Neural cell (in vitro differentiated cells): ENCODE results near the gene SBNO2.

Experiments used
- CTCF ChIP-seq: fragments of 450-650 bp; IDR thresholded peaks from 2 replicates; pipeline ENCODE4 v1.5.1; 2014; ENCODE audit warnings: antibody characterized with exemption, mild to moderate bottlenecking, moderate library complexity; ENCODE audit not compliant: poor library complexity, severe bottlenecking
- EP300 ChIP-seq: fragments of 450-650 bp; conservative IDR thresholded peaks from 2 replicates; pipeline ENCODE4 v1.6.1; 2014; ENCODE audit warnings: antibody characterized with exemption, mild to moderate bottlenecking, moderate library complexity; ENCODE audit not compliant: poor library complexity, severe bottlenecking
- EZH2 ChIP-seq: fragments of 200-600, 300-800 bp; shearing (Covaris generic), sonication (generic); IDR thresholded peaks from 2 replicates; pipeline ENCODE4 v1.6.1; 2014; ENCODE audit warnings: antibody characterized with exemption, low read length, borderline replicate concordance, mild to moderate bottlenecking; ENCODE audit not compliant: insufficient read depth, poor library complexity, severe bottlenecking
- MXI1 ChIP-seq: fragments of 450-650 bp; conservative IDR thresholded peaks from 2 replicates; pipeline ENCODE4 v1.6.1; 2014; ENCODE audit warnings: antibody characterized with exemption, mild to moderate bottlenecking; ENCODE audit not compliant: poor library complexity, severe bottlenecking
- POLR2AphosphoS5 ChIP-seq: IDR thresholded peaks from 2 replicates; pipeline ENCODE4 v1.6.1; 2012
- RAD21 ChIP-seq: fragments of 450-650 bp; conservative IDR thresholded peaks from 2 replicates; pipeline ENCODE4 v1.6.1; 2014; ENCODE audit warnings: antibody characterized with exemption, mild to moderate bottlenecking, moderate library complexity
- SMC3 ChIP-seq: fragments of 450-650 bp; conservative IDR thresholded peaks from 2 replicates; pipeline ENCODE4 v1.6.1; 2014; ENCODE audit warnings: antibody characterized with exemption, mild to moderate bottlenecking, moderate library complexity; ENCODE audit not compliant: poor library complexity
- TAF1 ChIP-seq: IDR thresholded peaks from 2 replicates; pipeline ENCODE4 v1.6.1; 2012; ENCODE audit warnings: low read depth
- TF ChIP-seq, protein P1 (sequence below): IDR thresholded peaks from 2 replicates; pipeline ENCODE4 v1.6.1; 2012; ENCODE audit warnings: borderline replicate concordance

DNA sequence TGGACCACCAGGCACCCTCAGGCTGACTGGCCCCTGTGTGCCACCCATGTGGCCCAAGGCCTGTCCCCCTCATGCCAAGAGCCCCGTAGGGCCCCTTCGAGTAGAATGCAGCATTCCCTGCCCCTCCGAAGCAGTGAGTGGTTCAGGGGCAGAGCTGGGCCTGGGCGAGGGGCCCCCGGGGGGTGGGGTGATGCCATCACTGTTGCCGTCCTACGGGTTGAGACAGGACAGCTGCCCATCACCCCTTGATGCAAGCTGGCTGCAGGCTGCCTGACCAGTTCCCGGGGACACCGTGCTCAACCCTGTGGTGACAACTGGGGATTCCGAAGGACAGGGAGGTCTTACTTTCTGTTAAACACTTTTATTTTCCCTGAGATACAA lies 4.7 kb downstream of the SBNO2 start:
- no peak for TF ChIP-seq CTCF
- no peak for TF ChIP-seq TAF1
- TF ChIP-seq RAD21: no peak
- no peak for TF ChIP-seq POLR2AphosphoS5
- TF ChIP-seq SMC3: no peak
- no peak for TF ChIP-seq EP300
- no peak for TF ChIP-seq MXI1
- no peak for TF ChIP-seq EZH2
- TF ChIP-seq, protein P1, sequence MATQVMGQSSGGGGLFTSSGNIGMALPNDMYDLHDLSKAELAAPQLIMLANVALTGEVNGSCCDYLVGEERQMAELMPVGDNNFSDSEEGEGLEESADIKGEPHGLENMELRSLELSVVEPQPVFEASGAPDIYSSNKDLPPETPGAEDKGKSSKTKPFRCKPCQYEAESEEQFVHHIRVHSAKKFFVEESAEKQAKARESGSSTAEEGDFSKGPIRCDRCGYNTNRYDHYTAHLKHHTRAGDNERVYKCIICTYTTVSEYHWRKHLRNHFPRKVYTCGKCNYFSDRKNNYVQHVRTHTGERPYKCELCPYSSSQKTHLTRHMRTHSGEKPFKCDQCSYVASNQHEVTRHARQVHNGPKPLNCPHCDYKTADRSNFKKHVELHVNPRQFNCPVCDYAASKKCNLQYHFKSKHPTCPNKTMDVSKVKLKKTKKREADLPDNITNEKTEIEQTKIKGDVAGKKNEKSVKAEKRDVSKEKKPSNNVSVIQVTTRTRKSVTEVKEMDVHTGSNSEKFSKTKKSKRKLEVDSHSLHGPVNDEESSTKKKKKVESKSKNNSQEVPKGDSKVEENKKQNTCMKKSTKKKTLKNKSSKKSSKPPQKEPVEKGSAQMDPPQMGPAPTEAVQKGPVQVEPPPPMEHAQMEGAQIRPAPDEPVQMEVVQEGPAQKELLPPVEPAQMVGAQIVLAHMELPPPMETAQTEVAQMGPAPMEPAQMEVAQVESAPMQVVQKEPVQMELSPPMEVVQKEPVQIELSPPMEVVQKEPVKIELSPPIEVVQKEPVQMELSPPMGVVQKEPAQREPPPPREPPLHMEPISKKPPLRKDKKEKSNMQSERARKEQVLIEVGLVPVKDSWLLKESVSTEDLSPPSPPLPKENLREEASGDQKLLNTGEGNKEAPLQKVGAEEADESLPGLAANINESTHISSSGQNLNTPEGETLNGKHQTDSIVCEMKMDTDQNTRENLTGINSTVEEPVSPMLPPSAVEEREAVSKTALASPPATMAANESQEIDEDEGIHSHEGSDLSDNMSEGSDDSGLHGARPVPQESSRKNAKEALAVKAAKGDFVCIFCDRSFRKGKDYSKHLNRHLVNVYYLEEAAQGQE: no peak
